A673 (cell line): ENCODE results near the gene SLC25A21.

ENCODE experiments used
- CTCF ChIP-seq: fragments of 300-800, 200-600 bp; sonication (generic); conservative IDR thresholded peaks from 2 replicates; pipeline ENCODE4 v1.5.1; 2017; ENCODE audit warnings: low read depth, mild to moderate bottlenecking, antibody characterized with exemption, low read length, moderate library complexity, mixed read lengths
- EZH2 ChIP-seq: fragments of 200-600 bp; sonication (generic); IDR thresholded peaks from 2 replicates; pipeline ENCODE4 v1.6.1; 2017; ENCODE audit warnings: borderline replicate concordance, low read depth, mild to moderate bottlenecking, mixed read lengths, antibody characterized with exemption, low read length; ENCODE audit not compliant: poor library complexity, severe bottlenecking

DNA sequence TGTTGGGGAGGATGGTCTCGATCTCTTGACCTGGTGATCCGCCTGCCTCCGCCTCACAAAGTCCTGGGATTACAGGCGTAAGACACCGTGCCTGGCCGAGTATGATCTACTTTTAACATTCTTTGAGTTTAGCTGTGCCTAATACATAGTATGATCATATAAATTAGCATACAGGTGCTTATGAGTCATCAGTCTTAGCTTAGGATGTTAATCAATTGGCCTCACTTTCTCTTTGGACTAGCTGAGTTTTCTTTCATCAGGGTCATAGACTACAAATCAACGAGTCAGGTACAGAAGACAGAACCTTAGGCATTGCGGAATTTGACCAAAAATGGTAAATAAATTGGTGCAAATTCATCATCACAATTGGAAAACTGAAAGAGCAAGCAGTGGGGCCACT is 2.2 kb downstream of the SLC25A21 start:
- TF ChIP-seq EZH2 (no peak), CTCF (no peak)
